GM12874 (cell line): ENCODE data around the gene WNT10A.
A peak's percentile ranks its signal among the peaks of the same experiment; 100 is the strongest.

ENCODE experiments used
- TF ChIP-seq, protein P1 (sequence below): IDR thresholded peaks from 2 replicates; pipeline ENCODE4 v1.5.1; 2011; ENCODE audit warnings: low read depth, mild to moderate bottlenecking, control low read depth, low read length, moderate library complexity; ENCODE audit not compliant: insufficient read depth

WNT10A gene

DNA sequence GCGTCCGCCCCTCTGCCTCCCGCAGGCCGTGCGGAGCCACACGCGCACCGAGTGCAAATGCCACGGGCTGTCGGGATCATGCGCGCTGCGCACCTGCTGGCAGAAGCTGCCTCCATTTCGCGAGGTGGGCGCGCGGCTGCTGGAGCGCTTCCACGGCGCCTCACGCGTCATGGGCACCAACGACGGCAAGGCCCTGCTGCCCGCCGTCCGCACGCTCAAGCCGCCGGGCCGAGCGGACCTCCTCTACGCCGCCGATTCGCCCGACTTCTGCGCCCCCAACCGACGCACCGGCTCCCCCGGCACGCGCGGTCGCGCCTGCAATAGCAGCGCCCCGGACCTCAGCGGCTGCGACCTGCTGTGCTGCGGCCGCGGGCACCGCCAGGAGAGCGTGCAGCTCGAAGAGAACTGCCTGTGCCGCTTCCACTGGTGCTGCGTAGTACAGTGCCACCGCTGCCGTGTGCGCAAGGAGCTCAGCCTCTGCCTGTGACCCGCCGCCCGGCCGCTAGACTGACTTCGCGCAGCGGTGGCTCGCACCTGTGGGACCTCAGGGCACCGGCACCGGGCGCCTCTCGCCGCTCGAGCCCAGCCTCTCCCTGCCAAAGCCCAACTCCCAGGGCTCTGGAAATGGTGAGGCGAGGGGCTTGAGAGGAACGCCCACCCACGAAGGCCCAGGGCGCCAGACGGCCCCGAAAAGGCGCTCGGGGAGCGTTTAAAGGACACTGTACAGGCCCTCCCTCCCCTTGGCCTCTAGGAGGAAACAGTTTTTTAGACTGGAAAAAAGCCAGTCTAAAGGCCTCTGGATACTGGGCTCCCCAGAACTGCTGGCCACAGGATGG is 7.1 kb upstream of the WNT10A start:
- TF ChIP-seq, protein P1, sequence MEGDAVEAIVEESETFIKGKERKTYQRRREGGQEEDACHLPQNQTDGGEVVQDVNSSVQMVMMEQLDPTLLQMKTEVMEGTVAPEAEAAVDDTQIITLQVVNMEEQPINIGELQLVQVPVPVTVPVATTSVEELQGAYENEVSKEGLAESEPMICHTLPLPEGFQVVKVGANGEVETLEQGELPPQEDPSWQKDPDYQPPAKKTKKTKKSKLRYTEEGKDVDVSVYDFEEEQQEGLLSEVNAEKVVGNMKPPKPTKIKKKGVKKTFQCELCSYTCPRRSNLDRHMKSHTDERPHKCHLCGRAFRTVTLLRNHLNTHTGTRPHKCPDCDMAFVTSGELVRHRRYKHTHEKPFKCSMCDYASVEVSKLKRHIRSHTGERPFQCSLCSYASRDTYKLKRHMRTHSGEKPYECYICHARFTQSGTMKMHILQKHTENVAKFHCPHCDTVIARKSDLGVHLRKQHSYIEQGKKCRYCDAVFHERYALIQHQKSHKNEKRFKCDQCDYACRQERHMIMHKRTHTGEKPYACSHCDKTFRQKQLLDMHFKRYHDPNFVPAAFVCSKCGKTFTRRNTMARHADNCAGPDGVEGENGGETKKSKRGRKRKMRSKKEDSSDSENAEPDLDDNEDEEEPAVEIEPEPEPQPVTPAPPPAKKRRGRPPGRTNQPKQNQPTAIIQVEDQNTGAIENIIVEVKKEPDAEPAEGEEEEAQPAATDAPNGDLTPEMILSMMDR = 0 out of 2 replicates have a peak, but pooled peaks have one; percentile 16

GRCh38 chr2:218875692-218876246 is 4.9 kb upstream of the WNT10A start:
- TF ChIP-seq, protein P1 = no peak

GRCh38 chr2:218876562-218877219 is 4.0 kb upstream of the WNT10A start:
- TF ChIP-seq, protein P1 = peak; percentile 87

DNA sequence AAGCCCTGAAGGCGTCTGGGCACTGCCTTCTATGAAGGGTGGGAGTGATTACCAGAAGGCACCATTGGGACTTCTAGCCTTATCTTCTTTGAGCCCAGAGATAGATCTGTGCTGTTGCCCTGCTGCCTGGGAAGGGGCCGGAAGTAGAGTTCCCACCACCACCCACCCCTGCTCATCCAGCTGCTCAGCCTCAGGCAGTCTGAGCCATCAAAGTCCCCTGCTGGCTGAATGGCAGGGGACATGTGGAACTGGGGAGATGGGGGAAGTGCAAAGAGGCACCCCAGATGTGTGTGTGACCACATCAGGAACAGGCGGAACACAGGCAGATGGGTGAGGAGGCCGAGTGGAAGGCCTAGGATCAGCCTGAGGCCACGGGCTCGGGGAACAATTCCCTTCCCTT is 3.3 kb upstream of the WNT10A start:
- TF ChIP-seq, protein P1 = no peak

DNA sequence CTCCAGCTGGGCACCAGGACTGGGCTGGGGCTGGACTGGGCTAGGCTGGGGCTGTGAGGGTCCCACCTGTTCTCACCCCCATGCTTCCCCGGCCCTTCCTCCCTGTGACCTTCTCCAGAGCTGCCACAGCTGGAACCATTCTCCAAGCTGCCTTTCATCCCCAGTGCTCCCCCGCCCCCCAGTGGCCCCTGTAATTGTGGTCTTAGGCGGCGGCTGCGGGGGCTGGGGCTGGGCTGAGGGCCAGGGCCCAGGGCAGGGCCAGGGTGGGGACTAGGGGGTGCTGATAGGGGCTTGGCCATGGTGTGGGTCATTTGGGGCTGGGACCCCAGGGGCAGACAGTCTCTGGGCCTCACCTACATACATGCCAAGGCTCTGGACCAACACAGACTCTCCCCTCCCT is 2.8 kb upstream of the WNT10A start:
- TF ChIP-seq, protein P1 = no peak

DNA sequence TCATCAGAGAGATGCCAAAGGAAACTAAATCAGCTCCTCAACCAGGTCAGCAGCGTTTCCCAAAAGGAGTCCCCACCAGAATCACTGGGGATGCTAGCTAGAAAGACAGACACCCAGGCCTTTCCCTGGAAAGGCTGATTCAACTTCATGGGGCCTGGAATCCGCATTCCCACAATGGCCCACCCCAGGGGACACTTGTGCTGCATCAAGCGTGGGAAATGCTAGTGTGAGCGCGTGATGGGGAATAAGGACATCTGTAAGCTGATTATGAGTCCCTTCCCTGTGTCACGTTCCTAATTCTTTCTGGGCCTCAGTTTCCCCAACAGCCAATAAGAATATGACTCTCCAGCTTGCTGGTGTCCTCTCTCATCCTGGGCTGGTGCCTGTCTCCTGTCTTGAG is 2.2 kb upstream of the WNT10A start:
- TF ChIP-seq, protein P1 = no peak
